ENCODE results near the gene GRIN2D. TPM values are rescaled to one million over a fixed set of nuclear protein-coding genes. Genes with fewer than 3 reads are reported as not detected.
A peak's percentile ranks its signal among the peaks of the same experiment; 100 is the strongest.
"Not testable (repeated sequence)": the region's sequence is repeated elsewhere in the genome, so short reads cannot be mapped to it uniquely, and the experiment has no call there.

GRIN2D gene
- total RNA-seq, 4 donors from 2014 or later: 0.07 to 0.27 (median 0.09) TPM; not detected in 1

- ATAC-seq (peak; percentile 91 to 92), DNase-seq (peak; percentile 58 to 66)
- Histone ChIP-seq H3K4me1 (peaks cover 4 to 19% of the 10 kb centered on the region in 2 donors), H3K27me3 (peaks cover 36 to 41% (median 41%) of the 10 kb centered on the region in 3 donors), H3K36me3 (peaks cover 0 to 32% of the 10 kb centered on the region in 2 donors), H3K4me3 (peak within 1 kb of the TSS; percentile 83 to 100 (median 92)), H3K27ac (peak within 1 kb of the TSS; percentile 85 to 91 (median 88)), H3K9me3 (no peaks in the 10 kb centered on the region)
- intact Hi-C loops (cut with DNase I; ENCODE audit: low total_unique reads): loop anchor here (1.0 to 2.0 kb wide), 3 partner anchors 27 to 77 kb away; partner anchors contain the start of genes CYTH2 and SYNGR4
- in situ Hi-C loops (cut with MboI; ENCODE audit: low sequenced_read_pairs in 4 of 4): no loop called here
- TF ChIP-seq POLR2A (IDR thresholded peaks at IDR 0.05) (peak; percentile 60 to 68), CTCF (IDR thresholded peaks at IDR 0.05 in 4 of 5, conservative IDR thresholded peaks at IDR 0.05 in 1 of 5) (peak; percentile 78 to 96 (median 87))
Measured at GRCh38 chr19:48391100-48392005, 2.1 kb upstream of the GRIN2D start, which contains the start of gene KDELR1. Gene KDELR1, minus strand, starts transcription at chr19:48391551. Its CDS starts 193 bp downstream, at chr19:48391358.

- intact Hi-C loops (cut with DNase I; ENCODE audit: low total_unique reads); H3K9me3 ChIP-seq; ATAC-seq; DNase-seq; H3K27ac ChIP-seq; H3K4me3 ChIP-seq; in situ Hi-C loops (cut with MboI; ENCODE audit: low sequenced_read_pairs in 4 of 4): not testable (repeated sequence)
- H3K4me1 ChIP-seq: peaks cover 4 to 19% of the 10 kb centered on the region in 2 donors
- peaks cover 0 to 25% of the 10 kb centered on the region in 2 donors for H3K36me3 ChIP-seq
- peaks cover 43 to 48% (median 47%) of the 10 kb centered on the region in 3 donors for H3K27me3 ChIP-seq
Measured at GRCh38 chr19:48392006-48392344, 1.5 kb upstream of the GRIN2D start.

GRCh38 chr19:48392860-48393558 is 459 bp upstream of the GRIN2D start:
- peaks cover 0 to 15% of the 10 kb centered on the region in 2 donors for H3K36me3 ChIP-seq
- H3K4me1 ChIP-seq: peaks cover 4 to 22% of the 10 kb centered on the region in 2 donors
- no peak for DNase-seq
- intact Hi-C loops (cut with DNase I; ENCODE audit: low total_unique reads): no loop called here
- TF ChIP-seq POLR2A (IDR thresholded peaks at IDR 0.05) (no peak), CTCF (IDR thresholded peaks at IDR 0.05 in 4 of 5, conservative IDR thresholded peaks at IDR 0.05 in 1 of 5) (no peak)
- in situ Hi-C loops (cut with MboI; ENCODE audit: low sequenced_read_pairs in 4 of 4): no loop called here
- H3K27ac ChIP-seq: no peak overlapping the region
- ATAC-seq: no peak
- no peaks in the 10 kb centered on the region for H3K9me3 ChIP-seq
- H3K27me3 ChIP-seq: peaks cover 53 to 58% (median 57%) of the 10 kb centered on the region in 3 donors
- H3K4me3 ChIP-seq: no peak overlapping the region

GRCh38 chr19:48394331-48395169 is 1.1 kb downstream of the GRIN2D start:
- in situ Hi-C loops (cut with MboI; ENCODE audit: low sequenced_read_pairs in 4 of 4) (no loop called here), intact Hi-C loops (cut with DNase I; ENCODE audit: low total_unique reads) (no loop called here)
- Histone ChIP-seq H3K4me1 (peaks cover 4 to 22% of the 10 kb centered on the region in 2 donors), H3K36me3 (no peaks in the 10 kb centered on the region), H3K27me3 (peaks cover 54 to 67% (median 59%) of the 10 kb centered on the region in 3 donors), H3K27ac (no peak overlapping the region), H3K4me3 (no peak overlapping the region), H3K9me3 (no peaks in the 10 kb centered on the region)
- no peak for DNase-seq
- no peak for ATAC-seq
- no peak for TF ChIP-seq POLR2A (IDR thresholded peaks at IDR 0.05)
- no peak for TF ChIP-seq CTCF (IDR thresholded peaks at IDR 0.05 in 4 of 5, conservative IDR thresholded peaks at IDR 0.05 in 1 of 5)

Data from gastrocnemius medialis (tissue), 4 donors.